HG03469 (cell line): ENCODE measurements around the gene TRPM5.
"Not testable (repeated sequence)": the region's sequence is repeated elsewhere in the genome, so short reads cannot be mapped to it uniquely, and the experiment has no call there.

ENCODE experiments used
- ATAC-seq: cut with Tn5 transposase; IDR thresholded peaks from one replicate; pipeline ENCODE4 v1.9.1; 2021; ENCODE audit warnings: mild to moderate bottlenecking, moderate library complexity, moderate number of reproducible peaks; ENCODE audit not compliant: unreplicated experiment

Gene TRPM5

GRCh38 chr11:2443881-2444820, at the start of gene TRPM5:
Gene TRPM5 (minus strand): TSS chr11:2444514. CDS start chr11:2423036, 21,478 bp downstream.
- no peak for ATAC-seq

DNA sequence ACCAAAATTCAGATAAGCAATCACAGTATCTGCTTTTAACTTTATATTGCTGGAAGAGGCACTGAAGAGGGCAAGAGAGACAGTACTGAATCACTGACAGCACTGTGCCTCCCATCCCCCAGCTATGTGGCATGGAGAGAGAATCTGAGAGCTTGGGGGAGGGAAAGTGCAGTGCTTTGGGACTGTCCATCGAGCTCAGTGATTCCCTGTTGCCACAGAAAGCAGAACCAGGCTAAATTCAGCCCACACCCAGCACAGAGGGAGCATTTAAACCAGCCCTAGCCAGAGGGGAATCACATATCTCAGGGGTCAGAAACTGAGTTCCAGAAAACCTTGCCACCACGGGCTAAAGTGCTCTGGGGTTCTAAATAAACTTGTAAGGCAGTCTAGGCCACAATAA, 44.8 kb upstream of the TRPM5 start:
- no peak for ATAC-seq

- no peak for ATAC-seq
Measured at GRCh38 chr11:2488004-2488403, 43.7 kb upstream of the TRPM5 start.

- no peak for ATAC-seq
Measured at GRCh38 chr11:2484576-2485125, 40.3 kb upstream of the TRPM5 start.

DNA sequence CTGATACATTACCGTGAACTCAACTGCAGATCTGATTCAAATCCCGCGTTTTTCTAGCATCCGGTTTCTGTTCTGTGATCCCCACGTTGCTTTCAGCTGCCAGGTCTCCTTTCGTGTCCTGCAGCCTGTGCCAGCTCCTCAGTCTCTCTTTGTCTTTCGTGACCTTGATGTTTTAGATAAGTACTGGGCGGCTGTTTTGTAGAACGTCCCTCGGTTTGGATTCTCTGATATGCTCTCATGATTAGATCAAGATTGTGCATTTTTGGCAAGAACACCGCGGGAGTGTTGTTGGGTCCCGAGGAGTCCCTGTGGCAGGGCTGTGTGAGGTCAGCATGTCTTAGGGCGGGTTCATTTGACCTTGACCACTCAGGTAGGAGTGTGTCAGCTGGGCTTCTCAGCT, 39.1 kb upstream of the TRPM5 start:
- no peak for ATAC-seq

GRCh38 chr11:2482745-2483144, 38.4 kb upstream of the TRPM5 start:
- ATAC-seq = no peak

DNA sequence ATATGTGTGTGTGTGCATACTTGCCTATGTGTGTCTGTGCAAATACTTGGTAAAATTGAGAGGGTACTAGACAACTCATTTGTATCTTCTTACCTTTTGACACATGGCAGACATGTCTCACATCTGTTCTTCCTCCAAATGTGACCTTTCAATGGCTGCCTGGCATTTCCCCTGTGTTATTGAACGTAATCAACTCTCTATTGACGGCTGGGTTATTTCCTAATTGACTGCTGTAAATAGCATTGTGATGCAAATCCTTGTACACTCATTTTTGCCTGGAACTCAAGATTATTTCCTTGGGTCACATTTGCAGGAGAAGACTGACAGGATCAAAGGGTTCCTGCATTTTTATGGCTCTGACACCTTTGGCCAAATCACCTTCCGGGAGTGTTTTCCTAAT, 37.9 kb upstream of the TRPM5 start:
- no peak for ATAC-seq

DNA sequence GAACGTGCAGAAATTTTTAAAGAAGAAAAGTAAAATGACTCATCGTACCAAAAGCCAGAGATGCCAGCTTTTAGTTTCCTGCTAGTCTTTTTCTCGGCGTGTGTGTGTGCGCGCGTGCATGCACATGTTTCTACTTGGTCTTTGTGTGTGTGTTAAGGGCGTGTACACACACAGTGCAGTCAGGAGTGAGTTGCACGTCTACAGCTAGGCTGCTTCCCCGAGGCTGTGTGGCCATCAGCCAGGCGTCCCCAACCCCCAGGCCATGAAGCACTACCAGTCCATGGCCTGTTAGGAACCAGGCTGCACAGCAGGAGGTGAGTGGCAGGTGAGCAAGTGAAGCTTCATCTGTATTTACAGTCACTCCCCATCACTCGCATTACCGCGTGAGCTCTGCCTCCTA, 36.9 kb upstream of the TRPM5 start:
- no peak for ATAC-seq

DNA sequence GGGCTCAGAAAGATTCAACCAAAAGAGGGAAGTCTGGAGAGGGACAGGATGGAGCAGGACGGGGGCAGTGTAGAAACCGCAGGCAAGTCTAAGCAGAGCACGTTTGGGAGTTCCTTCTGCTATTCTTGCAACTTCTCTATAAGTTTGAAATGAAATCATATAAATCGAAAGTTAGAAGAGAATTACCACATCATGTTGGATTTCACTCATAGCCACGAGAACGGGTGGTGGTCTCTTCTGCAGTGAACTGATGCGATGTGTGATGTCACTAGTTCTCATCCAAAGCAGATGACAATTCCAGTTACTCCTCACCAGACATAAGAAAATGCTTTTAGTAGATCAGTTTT, 36.5 kb upstream of the TRPM5 start:
- no peak for ATAC-seq

DNA sequence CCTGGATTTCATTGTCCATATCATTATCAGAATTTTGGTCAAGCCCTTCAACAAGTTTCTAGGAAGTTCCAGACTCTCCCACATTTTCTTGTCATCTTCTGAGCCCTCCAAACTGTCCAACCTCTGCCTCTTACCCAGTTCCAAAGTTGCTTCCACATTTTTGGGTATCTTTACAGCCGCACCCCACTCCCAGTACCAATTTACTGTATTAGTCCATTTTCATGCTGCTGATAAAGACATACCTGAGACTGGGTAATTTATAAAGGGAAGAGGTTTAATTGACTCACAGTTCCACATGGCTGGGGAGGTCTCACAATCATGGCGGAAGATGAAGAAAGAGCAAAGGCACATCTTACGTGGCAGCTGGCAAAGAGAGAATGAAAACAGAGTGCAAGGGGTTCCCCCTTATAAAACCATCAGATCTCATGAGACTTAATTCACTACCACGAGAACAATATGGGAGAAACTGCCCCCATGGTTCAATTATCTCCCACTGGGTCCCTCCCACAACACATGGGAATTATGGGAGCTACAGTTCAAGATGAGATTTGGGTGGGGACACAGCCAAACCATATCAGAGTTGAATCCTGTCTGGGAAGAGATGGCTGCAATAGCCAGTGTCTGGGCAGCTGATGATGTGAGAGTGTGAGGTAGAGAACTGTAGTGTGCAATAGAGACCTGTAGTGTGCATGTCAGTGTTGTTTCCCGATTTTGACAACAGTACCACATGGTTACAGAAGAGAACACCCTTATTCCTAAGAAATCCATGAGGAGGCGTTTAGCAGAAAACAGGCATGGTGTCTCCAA, 36.0 kb upstream of the TRPM5 start:
- not testable (repeated sequence) for ATAC-seq

GRCh38 chr11:2477936-2478335, 33.6 kb upstream of the TRPM5 start:
- ATAC-seq = no peak

- ATAC-seq = no peak
Measured at GRCh38 chr11:2477254-2477653, 32.9 kb upstream of the TRPM5 start.

DNA sequence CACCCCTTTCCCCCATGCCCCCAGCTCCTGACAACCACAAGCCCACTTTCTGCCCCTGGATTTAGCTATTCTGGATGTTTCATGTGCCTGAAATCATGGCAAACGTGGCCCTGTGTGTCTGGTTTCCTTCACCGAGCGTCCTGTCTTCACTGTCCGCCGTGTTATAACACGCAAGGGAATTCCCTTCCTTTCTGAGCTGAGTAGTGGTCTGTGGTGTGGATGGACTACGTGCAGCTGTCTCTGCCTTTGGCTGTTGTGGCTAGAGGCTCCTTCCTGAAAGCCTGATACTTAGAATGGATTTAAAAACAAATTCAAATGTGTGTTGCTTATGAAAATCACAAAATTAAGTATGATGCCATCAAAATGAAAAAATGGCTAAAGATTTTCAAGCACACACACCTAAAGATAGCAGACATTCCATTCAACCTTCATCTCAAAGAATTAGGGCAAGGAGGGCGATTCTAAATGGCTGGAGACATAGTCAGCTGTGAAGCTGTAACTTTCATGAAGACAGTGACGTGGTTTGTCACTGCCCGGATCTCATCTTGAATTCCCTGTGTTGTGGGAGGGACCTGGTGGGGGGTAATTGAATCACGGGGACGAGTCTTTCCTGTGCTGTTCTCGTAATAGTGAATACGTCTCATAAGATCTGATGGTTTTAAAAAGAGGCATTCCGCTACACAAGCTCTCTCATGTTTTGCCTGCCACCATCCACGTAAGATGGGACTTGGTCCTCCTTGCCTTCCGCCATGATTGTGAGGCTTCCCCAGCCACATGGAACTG, 31.0 kb upstream of the TRPM5 start:
- no peak for ATAC-seq

GRCh38 chr11:2474059-2474901, 30.0 kb upstream of the TRPM5 start:
- ATAC-seq = no peak

- ATAC-seq = no peak
Measured at GRCh38 chr11:2473361-2474058, 29.2 kb upstream of the TRPM5 start.

GRCh38 chr11:2472428-2473186, 28.3 kb upstream of the TRPM5 start:
- ATAC-seq = no peak

GRCh38 chr11:2471804-2472096, 27.4 kb upstream of the TRPM5 start:
- ATAC-seq = no peak

GRCh38 chr11:2471048-2471803, 26.9 kb upstream of the TRPM5 start:
- ATAC-seq = no peak
